G401 (cell line): Measurements from ENCODE around the gene A3GALT2. TPM values are rescaled to one million over a fixed set of nuclear protein-coding genes. Genes with fewer than 3 reads are reported as not detected.
"Not testable (repeated sequence)": the region's sequence is repeated elsewhere in the genome, so short reads cannot be mapped to it uniquely, and the experiment has no call there.

ENCODE experiments used
- DNase-seq: peaks from one replicate; pipeline ENCODE4 v3.0.0-alpha.2; 2015; ENCODE audit warnings: low spot score
- in situ Hi-C: cut with HindIII; loops from 2 replicates; pipeline ENCODE4 v1.10.0; 2016; ENCODE audit warnings: low sequenced_read_pairs, mixed read lengths
- total RNA-seq: library from RNA; depleted of rRNA; stranded (reverse); fragments of >200 nt; shearing (Covaris generic); gene quantifications from 2 replicates; pipeline ENCODE4 v1.2.3, GENCODE V29; 2014

Gene A3GALT2
- total RNA-seq, 1 experiment from 2014 or later: not detected

- in situ Hi-C loops: no loop called here
- peak; percentile 72 for DNase-seq
These were observed 22.1 kb downstream of the A3GALT2 start for GRCh38 chr1:33298623-33299277.

GRCh38 chr1:33297911-33298622 lies 22.8 kb downstream of the A3GALT2 start:
- in situ Hi-C loops: no loop called here
- DNase-seq: no peak

- in situ Hi-C loops: no loop called here
- DNase-seq: no peak
These were observed 24.1 kb downstream of the A3GALT2 start for GRCh38 chr1:33296824-33297223.

- in situ Hi-C loops: no loop called here
- DNase-seq: peak; percentile 90
These were observed 24.8 kb downstream of the A3GALT2 start for GRCh38 chr1:33296082-33296458.

DNA sequence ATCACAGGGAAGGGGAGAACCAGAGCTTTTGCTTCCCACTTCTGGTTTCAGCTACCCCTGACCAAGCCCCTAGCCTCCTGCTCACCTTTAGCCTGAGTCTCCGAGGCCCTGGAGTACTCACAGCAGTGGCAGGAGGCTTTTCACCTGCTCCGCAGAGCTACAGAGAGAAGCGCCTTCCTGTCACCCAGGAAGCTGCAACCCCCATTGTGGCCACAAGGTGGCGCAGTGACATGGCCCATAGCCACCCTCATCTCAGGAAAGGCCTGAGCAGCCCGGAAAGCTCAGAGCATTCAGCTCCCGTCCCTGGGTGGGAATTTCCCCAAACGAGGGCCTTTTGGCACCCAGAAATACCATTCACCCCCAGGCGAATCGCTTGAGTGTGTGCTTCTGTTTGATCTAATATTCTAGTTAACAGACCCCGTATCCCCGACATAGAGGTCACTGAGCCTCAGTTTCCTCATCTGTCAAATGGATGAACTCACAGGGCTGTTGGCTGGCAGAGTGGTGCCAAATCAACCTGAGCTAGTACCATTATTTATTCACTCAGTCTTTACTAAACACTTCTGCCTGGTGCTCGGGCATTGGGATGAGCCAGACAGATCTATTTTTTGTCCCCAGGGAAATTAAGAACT lies 25.3 kb downstream of the A3GALT2 start:
- in situ Hi-C loops: no loop called here
- DNase-seq: peak; percentile 88

GRCh38 chr1:33295023-33295422 lies 25.9 kb downstream of the A3GALT2 start:
- in situ Hi-C loops: no loop called here

GRCh38 chr1:33294071-33295010 lies 26.6 kb downstream of the A3GALT2 start:
- in situ Hi-C loops: no loop called here

More at GRCh38 chr1:33295023-33295422, 25.9 kb downstream of the A3GALT2 start:
- DNase-seq: no peak

GRCh38 chr1:33292726-33293340 lies 28.1 kb downstream of the A3GALT2 start:
- no peak for DNase-seq
- in situ Hi-C loops: no loop called here

More at GRCh38 chr1:33294071-33295010, 26.6 kb downstream of the A3GALT2 start:
- no peak for DNase-seq

DNA sequence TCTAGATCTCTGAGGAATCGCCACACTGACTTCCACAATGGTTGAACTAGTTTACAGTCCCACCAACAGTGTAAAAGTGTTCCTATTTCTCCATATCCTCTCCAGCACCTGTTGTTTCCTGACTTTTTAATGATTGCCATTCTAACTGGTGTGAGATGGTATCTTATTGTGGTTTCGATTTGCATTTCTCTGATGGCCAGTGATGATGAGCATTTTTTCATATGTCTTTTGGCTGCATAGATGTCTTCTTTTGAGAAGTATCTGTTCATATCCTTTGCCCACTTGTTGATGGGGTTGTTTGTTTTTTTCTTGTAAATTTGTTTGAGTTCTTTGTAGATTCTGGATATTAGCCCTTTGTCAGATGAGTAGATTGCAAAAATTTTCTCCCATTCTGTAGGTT lies 30.3 kb downstream of the A3GALT2 start:
- in situ Hi-C loops, DNase-seq: not testable (repeated sequence)

GRCh38 chr1:33289858-33290154 lies 31.1 kb downstream of the A3GALT2 start:
- peak; percentile 67 for DNase-seq
- in situ Hi-C loops: no loop called here

- in situ Hi-C loops: no loop called here
- DNase-seq: no peak
These were observed 31.7 kb downstream of the A3GALT2 start for GRCh38 chr1:33288976-33289857.

- in situ Hi-C loops: no loop called here
- no peak for DNase-seq
These were observed 33.6 kb downstream of the A3GALT2 start for GRCh38 chr1:33287317-33287716.

GRCh38 chr1:33286451-33287185 lies 34.3 kb downstream of the A3GALT2 start:
- in situ Hi-C loops: no loop called here
- DNase-seq: no peak

DNA sequence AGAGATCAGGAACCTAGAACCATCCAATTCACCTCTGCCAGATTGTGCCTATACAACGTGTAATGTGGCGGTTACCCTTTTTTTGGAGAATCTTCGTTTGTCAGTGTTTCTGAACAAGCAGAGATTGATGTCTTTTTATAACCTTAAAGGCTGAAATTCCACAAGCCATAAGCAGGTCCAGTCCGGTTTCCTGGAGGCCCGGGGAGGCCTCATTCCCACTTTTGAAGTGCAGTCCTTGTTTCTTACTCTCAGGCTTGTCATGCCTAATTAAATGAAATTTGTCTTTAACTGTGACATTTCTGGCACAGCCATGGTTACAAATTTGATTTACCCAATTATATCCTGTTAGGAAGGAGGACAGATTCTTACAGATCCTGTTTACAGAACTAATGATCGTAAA lies 36.8 kb downstream of the A3GALT2 start:
- in situ Hi-C loops: no loop called here
- no peak for DNase-seq

DNA sequence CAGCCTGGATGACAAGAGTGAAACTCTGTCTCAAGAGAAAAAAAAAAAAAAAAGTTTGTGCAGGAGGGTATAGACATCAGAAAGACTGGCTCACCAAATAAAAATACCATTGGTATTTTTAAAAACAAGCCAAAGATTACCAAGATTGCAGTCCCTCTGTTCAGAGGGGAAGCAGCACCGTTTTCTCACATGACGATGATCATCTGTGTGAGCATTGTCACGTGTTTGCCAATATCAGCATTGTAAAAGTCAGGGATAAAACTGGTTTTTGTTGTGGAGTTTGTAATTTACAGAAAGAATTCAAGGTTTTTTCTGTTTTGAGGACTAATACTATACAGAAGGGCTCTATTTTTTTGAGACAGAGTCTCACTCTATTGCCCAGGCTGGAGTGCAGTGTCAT lies 38.1 kb downstream of the A3GALT2 start:
- no peak for DNase-seq
- in situ Hi-C loops: no loop called here

DNA sequence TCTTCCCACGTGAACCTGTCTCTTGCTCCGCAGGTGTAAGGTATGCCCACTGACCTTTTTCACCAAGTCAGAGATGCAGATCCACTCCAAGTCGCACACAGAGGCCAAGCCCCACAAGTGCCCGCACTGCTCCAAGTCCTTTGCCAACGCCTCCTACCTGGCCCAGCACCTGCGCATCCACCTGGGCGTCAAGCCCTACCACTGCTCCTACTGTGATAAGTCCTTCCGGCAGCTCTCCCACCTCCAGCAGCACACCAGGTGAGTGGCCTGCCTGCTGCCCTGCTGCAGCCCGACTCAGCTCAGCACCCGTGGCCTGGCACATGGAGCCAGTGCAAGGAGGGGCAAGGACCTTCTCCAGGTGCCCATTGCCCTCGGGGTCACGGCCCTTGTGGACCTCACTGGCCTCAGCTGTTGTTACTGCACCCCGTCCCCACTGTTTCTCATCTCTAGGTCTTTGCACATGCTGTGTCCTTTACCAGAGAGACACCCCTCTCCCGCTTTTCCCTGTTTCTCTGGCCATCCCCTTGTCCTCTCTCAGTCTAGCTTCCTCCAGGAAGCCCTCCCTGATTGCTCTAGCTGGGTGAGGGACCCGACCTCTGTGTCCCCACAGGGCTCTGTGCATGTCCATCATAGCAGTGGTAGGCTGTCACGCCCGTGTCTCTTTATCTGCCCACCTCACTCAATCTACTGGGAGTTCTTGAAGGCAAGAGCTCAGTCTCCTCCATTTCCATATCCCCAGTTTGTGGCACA lies 39.2 kb downstream of the A3GALT2 start:
- no peak for DNase-seq
- in situ Hi-C loops: no loop called here

DNA sequence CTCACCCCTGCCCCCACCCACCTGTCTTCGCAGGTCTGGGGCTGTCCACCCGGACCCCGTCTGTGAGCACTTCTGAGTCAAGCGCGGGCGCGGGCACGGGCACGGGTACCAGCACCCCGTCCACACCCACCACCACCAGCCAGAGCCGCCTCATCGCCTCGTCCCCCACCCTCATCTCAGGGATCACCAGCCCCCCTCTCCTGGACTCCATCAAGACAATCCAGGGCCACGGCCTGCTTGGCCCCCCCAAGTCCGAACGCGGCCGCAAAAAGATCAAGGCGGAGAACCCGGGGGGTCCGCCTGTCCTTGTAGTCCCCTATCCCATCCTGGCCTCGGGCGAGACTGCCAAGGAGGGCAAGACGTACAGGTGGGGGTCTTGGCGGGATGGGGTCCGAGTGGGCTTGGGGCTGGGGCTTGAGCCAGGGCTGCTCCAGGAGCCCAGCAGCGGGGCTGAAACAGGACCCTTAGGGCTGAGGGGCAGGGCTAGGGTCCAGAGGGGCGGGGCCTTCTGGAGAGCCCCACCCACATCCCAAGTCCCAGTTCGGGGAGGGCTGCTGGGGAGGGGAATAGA lies 40.7 kb downstream of the A3GALT2 start:
- in situ Hi-C loops: no loop called here

More for the DNA sequence above, 40.7 kb downstream of the A3GALT2 start:
- DNase-seq: no peak
